ENCODE results near the gene KLHDC1.
A peak's percentile ranks its signal among the peaks of the same experiment; 100 is the strongest.

The KLHDC1 gene

GRCh38 chr14:49761839-49762551 is 69.1 kb downstream of the KLHDC1 start:
- TF ChIP-seq, protein P1, sequence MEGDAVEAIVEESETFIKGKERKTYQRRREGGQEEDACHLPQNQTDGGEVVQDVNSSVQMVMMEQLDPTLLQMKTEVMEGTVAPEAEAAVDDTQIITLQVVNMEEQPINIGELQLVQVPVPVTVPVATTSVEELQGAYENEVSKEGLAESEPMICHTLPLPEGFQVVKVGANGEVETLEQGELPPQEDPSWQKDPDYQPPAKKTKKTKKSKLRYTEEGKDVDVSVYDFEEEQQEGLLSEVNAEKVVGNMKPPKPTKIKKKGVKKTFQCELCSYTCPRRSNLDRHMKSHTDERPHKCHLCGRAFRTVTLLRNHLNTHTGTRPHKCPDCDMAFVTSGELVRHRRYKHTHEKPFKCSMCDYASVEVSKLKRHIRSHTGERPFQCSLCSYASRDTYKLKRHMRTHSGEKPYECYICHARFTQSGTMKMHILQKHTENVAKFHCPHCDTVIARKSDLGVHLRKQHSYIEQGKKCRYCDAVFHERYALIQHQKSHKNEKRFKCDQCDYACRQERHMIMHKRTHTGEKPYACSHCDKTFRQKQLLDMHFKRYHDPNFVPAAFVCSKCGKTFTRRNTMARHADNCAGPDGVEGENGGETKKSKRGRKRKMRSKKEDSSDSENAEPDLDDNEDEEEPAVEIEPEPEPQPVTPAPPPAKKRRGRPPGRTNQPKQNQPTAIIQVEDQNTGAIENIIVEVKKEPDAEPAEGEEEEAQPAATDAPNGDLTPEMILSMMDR (conservative IDR thresholded peaks at IDR 0.05; ENCODE audit: low read depth), result no peak
- ChIA-PET POLR2A (ENCODE audit: low non-redundant PET) (no interaction called here), CTCF (interaction anchor here (0.6 kb wide), 1 partner anchor 57 kb away, joined by 3 read pairs; no protein-coding TSS in a partner anchor)
- no peak overlapping the region for H3K27ac ChIP-seq
- no peak for DNase-seq (ENCODE audit: low spot score)

- H3K27ac ChIP-seq, result peak overlapping the region; percentile 97
- CTCF ChIA-PET, result interaction anchor here (0.6 to 1.0 kb wide), 3 partner anchors 27 to 133 kb away, joined by 3 to 5 read pairs (median 3); no protein-coding TSS in a partner anchor
- POLR2A ChIA-PET (ENCODE audit: low non-redundant PET), result interaction anchor here (1.0 to 1.4 kb wide), 2 partner anchors 79 to 133 kb away, joined by 3 to 12 read pairs; partner anchors contain the start of gene POLE2
- DNase-seq (ENCODE audit: low spot score), result no peak
- TF ChIP-seq, protein P1 (conservative IDR thresholded peaks at IDR 0.05; ENCODE audit: low read depth), result no peak
These were observed 73.9 kb downstream of the KLHDC1 start for GRCh38 chr14:49766839-49767238.

DNA sequence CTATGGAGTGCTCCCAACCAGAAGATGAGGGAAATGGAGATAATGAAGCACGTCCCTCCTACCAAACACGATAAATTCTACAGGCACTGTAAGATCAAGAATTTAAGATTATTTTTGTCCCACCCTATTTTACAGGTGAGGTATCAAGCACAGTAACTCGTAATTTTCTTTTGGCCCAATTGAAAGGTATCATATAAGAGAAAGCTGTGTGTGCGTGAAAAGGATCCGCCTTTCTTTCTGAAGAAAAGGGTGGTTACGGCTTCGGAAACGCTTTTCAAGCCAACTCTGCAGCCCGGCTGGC is 74.3 kb downstream of the KLHDC1 start:
- TF ChIP-seq, protein P1 (conservative IDR thresholded peaks at IDR 0.05; ENCODE audit: low read depth), result no peak
- POLR2A ChIA-PET (ENCODE audit: low non-redundant PET), result interaction anchor here (1.0 to 1.4 kb wide), 2 partner anchors 79 to 133 kb away, joined by 3 to 12 read pairs; partner anchors contain the start of gene POLE2
- peak overlapping the region; percentile 97 for H3K27ac ChIP-seq
- CTCF ChIA-PET, result interaction anchor here (0.6 to 1.0 kb wide), 3 partner anchors 27 to 133 kb away, joined by 3 to 5 read pairs (median 3); no protein-coding TSS in a partner anchor
- no peak for DNase-seq (ENCODE audit: low spot score)

DNA sequence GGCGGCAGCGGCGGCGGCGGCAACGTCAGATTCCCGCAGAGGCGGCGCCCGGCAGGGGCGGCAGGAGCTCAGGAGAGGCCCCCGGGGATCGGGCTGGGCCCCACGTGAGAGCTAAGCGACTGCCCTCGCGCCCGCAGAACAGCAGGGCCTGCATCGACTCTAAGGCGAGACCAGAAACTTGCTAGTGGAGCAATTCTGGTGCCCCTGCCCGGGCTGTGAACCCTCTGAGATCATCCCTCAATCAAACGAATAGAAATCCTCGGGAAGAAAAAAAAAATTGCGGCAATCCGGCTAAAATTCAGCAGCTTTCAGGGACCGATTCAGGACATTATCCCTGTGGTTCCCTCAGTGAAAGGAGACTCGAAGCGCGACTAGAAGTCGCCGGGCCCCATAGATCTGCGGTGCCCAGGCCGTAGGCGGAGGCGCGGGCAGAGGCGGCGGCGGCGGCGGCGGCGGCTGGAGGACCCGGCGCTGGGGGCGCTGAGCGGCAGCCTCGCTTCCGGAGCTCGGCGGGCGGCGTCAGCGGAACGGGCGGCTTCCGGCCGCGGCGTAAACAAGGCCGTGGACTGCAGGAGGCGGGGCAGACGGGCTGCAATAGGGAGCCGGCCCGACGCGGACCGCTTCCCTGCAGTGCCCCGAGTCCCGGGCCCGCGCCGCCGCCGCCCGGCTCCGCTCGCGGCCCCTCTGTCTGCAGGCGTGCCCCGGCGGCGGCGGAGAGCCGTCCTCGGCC is 74.8 kb downstream of the KLHDC1 start, which contains the start of gene KLHDC2:
TSS of gene KLHDC2 (plus strand) at position 583 of the 730 bp plus-strand sequence. CDS start 316 bp downstream, outside the sequence.
- ChIA-PET POLR2A (ENCODE audit: low non-redundant PET) (interaction anchor here (0.6 to 1.4 kb wide), 5 partner anchors 8 to 148 kb away, joined by 3 to 12 read pairs (median 4); partner anchors contain the start of genes POLE2 and RPL36AL), CTCF (interaction anchor here (0.6 to 1.0 kb wide), 6 partner anchors 26 to 134 kb away, joined by 3 to 7 read pairs (median 3); partner anchors contain the start of gene NEMF)
- TF ChIP-seq, protein P1 (conservative IDR thresholded peaks at IDR 0.05; ENCODE audit: low read depth), result peak; percentile 85
- peak; percentile 73 for DNase-seq (ENCODE audit: low spot score)
- H3K27ac ChIP-seq, result peak within 1 kb of the TSS; percentile 97

DNA sequence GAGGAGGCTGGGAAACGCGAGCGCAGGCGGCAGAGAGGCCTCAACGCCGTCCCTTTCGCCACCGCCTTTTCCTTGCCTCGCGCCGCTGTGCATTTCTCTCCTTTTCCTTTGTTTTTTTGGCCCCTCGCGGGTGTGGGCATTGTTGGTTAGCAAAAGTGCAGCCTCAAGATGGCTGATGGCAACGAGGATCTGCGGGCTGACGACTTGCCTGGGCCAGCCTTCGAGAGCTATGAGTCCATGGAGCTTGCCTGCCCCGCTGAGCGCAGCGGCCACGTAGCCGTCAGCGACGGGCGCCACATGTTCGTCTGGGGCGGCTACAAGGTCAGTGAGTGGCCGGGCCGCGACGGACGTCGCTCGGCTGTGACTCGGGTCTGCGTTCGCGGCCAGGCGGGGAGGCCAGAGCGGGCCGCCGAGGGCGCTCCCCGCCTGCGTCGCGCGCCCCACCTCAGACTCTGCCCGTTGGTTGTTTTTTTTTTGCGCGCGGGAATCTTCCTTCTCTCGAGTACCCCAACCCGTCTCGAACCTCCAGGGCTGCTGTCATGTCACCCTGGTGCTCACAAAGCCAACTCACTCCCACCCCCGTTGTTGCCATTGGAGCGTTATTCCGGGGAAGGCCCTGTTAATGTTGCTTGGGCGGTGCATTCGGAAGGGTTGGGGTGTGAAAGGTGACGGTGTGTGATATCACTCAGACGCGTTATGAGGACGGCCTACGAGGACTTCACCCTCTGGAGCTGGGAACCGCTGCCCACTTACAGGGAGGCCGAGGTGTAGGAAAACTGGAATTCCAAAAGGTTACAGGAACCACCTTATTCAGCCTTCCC is 75.6 kb downstream of the KLHDC1 start:
- H3K27ac ChIP-seq, result peak overlapping the region; percentile 97
- TF ChIP-seq, protein P1 (conservative IDR thresholded peaks at IDR 0.05; ENCODE audit: low read depth), result no peak
- ChIA-PET POLR2A (ENCODE audit: low non-redundant PET) (interaction anchor here (0.6 to 1.4 kb wide), 5 partner anchors 9 to 148 kb away, joined by 3 to 12 read pairs (median 4); partner anchors contain the start of genes POLE2 and RPL36AL), CTCF (interaction anchor here (0.6 to 1.0 kb wide), 3 partner anchors 62 to 134 kb away, joined by 3 to 7 read pairs (median 3); partner anchors contain the start of gene NEMF)
- DNase-seq (ENCODE audit: low spot score), result peak; percentile 40

Measured in RWPE1 (cell line).